Astrocyte (in vitro differentiated cells and primary cell): ENCODE data around the gene BRSK1. TPM values are rescaled to one million over a fixed set of nuclear protein-coding genes. Genes with fewer than 3 reads are reported as not detected.

Source experiments
- DNase-seq: peaks from one replicate; pipeline ENCODE4 v3.0.0-alpha.2; 2010; ENCODE audit warnings: low read depth
- FAIRE-seq: peaks from 2 replicates; lab custom pipeline; 2011; peaks lifted over from hg19 to GRCh38; lab: Jason Lieb, UNC
- H2AFZ ChIP-seq: 2 replicates; pipeline ENCODE4 v1.6.0; 2012; ENCODE audit warnings: low read depth, low read length, inconsistent platforms
- H3K27ac ChIP-seq: 2 replicates; pipeline ENCODE4 v1.5.1; 2011; ENCODE audit warnings: low read depth, low read length, inconsistent platforms
- H3K27me3 ChIP-seq: 2 replicates; pipeline ENCODE4 v1.6.0; 2011; ENCODE audit warnings: low read length, inconsistent platforms; ENCODE audit not compliant: insufficient read depth
- H3K36me3 ChIP-seq: 2 replicates; pipeline ENCODE4 v1.5.1; 2011; ENCODE audit warnings: low read length, inconsistent platforms; ENCODE audit not compliant: insufficient read depth
- H3K4me1 ChIP-seq: 2 replicates; pipeline ENCODE4 v1.5.1; 2011; ENCODE audit warnings: low read length, inconsistent platforms; ENCODE audit not compliant: insufficient read depth
- H3K4me2 ChIP-seq: 2 replicates; pipeline ENCODE4 v1.6.0; 2012; ENCODE audit warnings: low read length, inconsistent platforms
- H3K4me3 ChIP-seq: 2 replicates; pipeline ENCODE4 v1.5.1; 2011; ENCODE audit warnings: low read depth, mild to moderate bottlenecking, low read length, inconsistent platforms; ENCODE audit not compliant: insufficient read depth
- H3K79me2 ChIP-seq: 2 replicates; pipeline ENCODE4 v1.6.0; 2012; ENCODE audit warnings: mild to moderate bottlenecking, low read length, inconsistent platforms; ENCODE audit not compliant: insufficient read depth
- H3K9ac ChIP-seq: 2 replicates; pipeline ENCODE4 v1.6.0; 2012; ENCODE audit warnings: mild to moderate bottlenecking, low read length, inconsistent platforms
- H3K9me3 ChIP-seq: 2 replicates; pipeline ENCODE4 v1.5.1; 2012; ENCODE audit warnings: low read depth, mild to moderate bottlenecking, low read length, inconsistent platforms; ENCODE audit not compliant: insufficient read depth
- H4K20me1 ChIP-seq: 2 replicates; pipeline ENCODE4 v1.6.0; 2012; ENCODE audit warnings: low read length, inconsistent platforms; ENCODE audit not compliant: insufficient read depth
- H3K27ac Mint-ChIP-seq: one replicate; pipeline ENCODE4 v1.8.0; 2021; ENCODE audit warnings: mild to moderate bottlenecking, mixed read lengths; ENCODE audit not compliant: unreplicated experiment
- H3K27me3 Mint-ChIP-seq: one replicate; pipeline ENCODE4 v1.8.0; 2021; ENCODE audit warnings: low read depth, mixed read lengths; ENCODE audit not compliant: unreplicated experiment
- H3K36me3 Mint-ChIP-seq: one replicate; pipeline ENCODE4 v1.8.0; 2021; ENCODE audit warnings: low read depth, mixed read lengths; ENCODE audit not compliant: unreplicated experiment
- H3K4me1 Mint-ChIP-seq: one replicate; pipeline ENCODE4 v1.8.0; 2021; ENCODE audit warnings: low read depth, mixed read lengths; ENCODE audit not compliant: unreplicated experiment
- H3K4me3 Mint-ChIP-seq: one replicate; pipeline ENCODE4 v1.8.0; 2021; ENCODE audit warnings: mild to moderate bottlenecking, moderate library complexity, mixed read lengths; ENCODE audit not compliant: unreplicated experiment
- H3K9me3 Mint-ChIP-seq: one replicate; pipeline ENCODE4 v1.8.0; 2021; ENCODE audit warnings: mild to moderate bottlenecking, mixed read lengths; ENCODE audit not compliant: unreplicated experiment
- EZH2 ChIP-seq: IDR thresholded peaks from 2 replicates; pipeline ENCODE4 v1.6.1; 2012; ENCODE audit warnings: mild to moderate bottlenecking, low read length, inconsistent platforms; ENCODE audit not compliant: insufficient read depth
- total RNA-seq: library from RNA; stranded (reverse); gene quantifications from 2 replicates; pipeline ENCODE4 v1.2.1, GENCODE V29; 2021
- TF ChIP-seq, protein P1 (sequence below): IDR thresholded peaks from 2 replicates; pipeline ENCODE4 v1.5.1; 2011; ENCODE audit warnings: low read depth, mild to moderate bottlenecking, inconsistent platforms, low read length, moderate library complexity; ENCODE audit not compliant: insufficient read depth

The BRSK1 gene
- total RNA-seq, 1 donor from 2014 or later, result 18.8 TPM

GRCh38 chr19:55303477-55303876 lies 19.7 kb downstream of the BRSK1 start:
- no peak for DNase-seq
- Mint-ChIP-seq H3K4me3 (no peak overlapping the region), H3K27me3 (no peaks in the 10 kb centered on the region), H3K4me1 (no peaks in the 10 kb centered on the region), H3K36me3 (peaks cover 26% of the 10 kb centered on the region), H3K27ac (no peak overlapping the region), H3K9me3 (no peaks in the 10 kb centered on the region)
- H3K4me1 ChIP-seq, result peaks cover 4% of the 10 kb centered on the region
- no peaks in the 10 kb centered on the region for H4K20me1 ChIP-seq
- no peaks in the 10 kb centered on the region for H3K79me2 ChIP-seq
- H2AFZ ChIP-seq, result no peak overlapping the region
- H3K27me3 ChIP-seq, result no peaks in the 10 kb centered on the region
- FAIRE-seq, result no peak
- H3K27ac ChIP-seq, result no peak overlapping the region
- peaks cover 21% of the 10 kb centered on the region for H3K36me3 ChIP-seq
- H3K4me3 ChIP-seq, result no peak overlapping the region
- no peak overlapping the region for H3K4me2 ChIP-seq
- no peak overlapping the region for H3K9ac ChIP-seq
- TF ChIP-seq, protein P1, sequence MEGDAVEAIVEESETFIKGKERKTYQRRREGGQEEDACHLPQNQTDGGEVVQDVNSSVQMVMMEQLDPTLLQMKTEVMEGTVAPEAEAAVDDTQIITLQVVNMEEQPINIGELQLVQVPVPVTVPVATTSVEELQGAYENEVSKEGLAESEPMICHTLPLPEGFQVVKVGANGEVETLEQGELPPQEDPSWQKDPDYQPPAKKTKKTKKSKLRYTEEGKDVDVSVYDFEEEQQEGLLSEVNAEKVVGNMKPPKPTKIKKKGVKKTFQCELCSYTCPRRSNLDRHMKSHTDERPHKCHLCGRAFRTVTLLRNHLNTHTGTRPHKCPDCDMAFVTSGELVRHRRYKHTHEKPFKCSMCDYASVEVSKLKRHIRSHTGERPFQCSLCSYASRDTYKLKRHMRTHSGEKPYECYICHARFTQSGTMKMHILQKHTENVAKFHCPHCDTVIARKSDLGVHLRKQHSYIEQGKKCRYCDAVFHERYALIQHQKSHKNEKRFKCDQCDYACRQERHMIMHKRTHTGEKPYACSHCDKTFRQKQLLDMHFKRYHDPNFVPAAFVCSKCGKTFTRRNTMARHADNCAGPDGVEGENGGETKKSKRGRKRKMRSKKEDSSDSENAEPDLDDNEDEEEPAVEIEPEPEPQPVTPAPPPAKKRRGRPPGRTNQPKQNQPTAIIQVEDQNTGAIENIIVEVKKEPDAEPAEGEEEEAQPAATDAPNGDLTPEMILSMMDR, result no peak
- TF ChIP-seq EZH2, result no peak
- H3K9me3 ChIP-seq, result no peaks in the 10 kb centered on the region

DNA sequence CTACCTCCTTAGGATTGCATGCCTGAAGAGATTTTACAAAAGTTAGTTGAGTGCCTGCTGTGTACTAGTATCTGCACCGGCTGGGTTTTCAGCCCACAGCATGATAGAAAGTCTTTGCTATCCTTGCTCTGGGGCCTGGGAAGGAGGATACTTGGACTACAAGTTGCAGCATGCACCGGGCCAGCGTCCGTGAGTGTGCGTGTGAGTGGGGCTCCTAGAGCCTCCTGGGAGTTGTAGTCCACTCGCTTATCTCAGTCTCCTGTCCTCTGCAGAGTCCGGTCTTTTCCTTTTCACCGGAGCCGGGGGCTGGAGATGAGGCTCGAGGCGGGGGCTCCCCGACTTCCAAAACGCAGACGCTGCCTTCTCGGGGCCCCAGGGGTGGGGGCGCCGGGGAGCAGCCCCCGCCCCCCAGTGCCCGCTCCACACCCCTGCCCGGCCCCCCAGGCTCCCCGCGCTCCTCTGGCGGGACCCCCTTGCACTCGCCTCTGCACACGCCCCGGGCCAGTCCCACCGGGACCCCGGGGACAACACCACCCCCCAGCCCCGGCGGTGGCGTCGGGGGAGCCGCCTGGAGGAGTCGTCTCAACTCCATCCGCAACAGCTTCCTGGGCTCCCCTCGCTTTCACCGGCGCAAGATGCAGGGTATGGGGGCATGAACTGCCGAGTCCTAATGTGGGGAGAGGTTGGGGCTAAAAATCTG lies 20.6 kb downstream of the BRSK1 start:
- FAIRE-seq, result no peak
- Histone ChIP-seq H3K27ac (no peak overlapping the region), H3K4me1 (peaks cover 4% of the 10 kb centered on the region), H3K9ac (no peak overlapping the region), H2AFZ (no peak overlapping the region), H3K27me3 (no peaks in the 10 kb centered on the region), H3K36me3 (peaks cover 23% of the 10 kb centered on the region), H3K79me2 (no peaks in the 10 kb centered on the region), H3K4me3 (no peak overlapping the region), H3K4me2 (no peak overlapping the region), H3K9me3 (peaks cover 3% of the 10 kb centered on the region), H4K20me1 (no peaks in the 10 kb centered on the region)
- peaks cover 31% of the 10 kb centered on the region for H3K36me3 Mint-ChIP-seq
- peak overlapping the region; percentile 18 for H3K27ac Mint-ChIP-seq
- H3K4me3 Mint-ChIP-seq, result no peak overlapping the region
- no peaks in the 10 kb centered on the region for H3K9me3 Mint-ChIP-seq
- H3K27me3 Mint-ChIP-seq, result no peaks in the 10 kb centered on the region
- no peak for TF ChIP-seq EZH2
- TF ChIP-seq, protein P1, result no peak
- no peak for DNase-seq
- H3K4me1 Mint-ChIP-seq, result no peaks in the 10 kb centered on the region

DNA sequence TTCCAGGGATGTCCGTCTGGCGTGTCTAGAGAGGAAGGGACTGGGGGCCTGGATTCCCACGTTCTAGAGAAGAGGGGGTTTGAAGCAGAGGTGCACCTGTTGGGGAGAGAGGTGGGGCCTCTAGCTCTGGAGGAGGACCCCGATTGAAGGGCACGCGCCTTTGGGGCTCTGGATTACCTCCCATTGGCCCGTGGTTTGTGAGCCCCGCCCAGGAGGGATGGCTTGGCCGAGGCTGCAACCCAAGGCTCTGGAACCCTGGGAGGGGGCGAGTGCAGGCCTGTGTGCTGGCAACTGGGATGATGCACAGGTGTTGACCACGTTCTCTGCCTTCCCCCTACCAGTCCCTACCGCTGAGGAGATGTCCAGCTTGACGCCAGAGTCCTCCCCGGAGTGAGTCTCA lies 21.2 kb downstream of the BRSK1 start:
- no peaks in the 10 kb centered on the region for H3K27me3 Mint-ChIP-seq
- Histone ChIP-seq H3K4me3 (no peak overlapping the region), H3K36me3 (peaks cover 23% of the 10 kb centered on the region), H3K9me3 (peaks cover 3% of the 10 kb centered on the region), H3K9ac (no peak overlapping the region), H4K20me1 (no peaks in the 10 kb centered on the region), H2AFZ (no peak overlapping the region), H3K79me2 (no peaks in the 10 kb centered on the region), H3K4me1 (peaks cover 4% of the 10 kb centered on the region), H3K4me2 (no peak overlapping the region), H3K27ac (no peak overlapping the region), H3K27me3 (no peaks in the 10 kb centered on the region)
- H3K4me1 Mint-ChIP-seq, result no peaks in the 10 kb centered on the region
- H3K4me3 Mint-ChIP-seq, result no peak overlapping the region
- no peak overlapping the region for H3K27ac Mint-ChIP-seq
- TF ChIP-seq, protein P1, result no peak
- no peak for TF ChIP-seq EZH2
- no peak for FAIRE-seq
- no peaks in the 10 kb centered on the region for H3K9me3 Mint-ChIP-seq
- peaks cover 34% of the 10 kb centered on the region for H3K36me3 Mint-ChIP-seq
- no peak for DNase-seq
